Measurements from ENCODE around the gene LPO. TPM values are rescaled to one million over a fixed set of nuclear protein-coding genes. Genes with fewer than 3 reads are reported as not detected.

The LPO gene
- total and polyA plus RNA-seq, 2 donors from 2014 or later: not detected

GRCh38 chr17:58265902-58266875, 27.8 kb downstream of the LPO start:
- FAIRE-seq (no peak), DNase-seq (no peak)
- Histone ChIP-seq H3K4me3 (ENCODE audit: low read length in 3 of 3) (no peak overlapping the region), H3K9me3 (ENCODE audit: control insufficient read depth in 2 of 3, insufficient read depth in 1 of 3, low read length in 3 of 3) (no peaks in the 10 kb centered on the region), H3K27me3 (ENCODE audit: control insufficient read depth, insufficient read depth, low read length) (no peaks in the 10 kb centered on the region), H3K4me1 (ENCODE audit: control insufficient read depth in 2 of 3, insufficient read depth in 2 of 3, low read depth in 1 of 3, low read length in 3 of 3) (no peaks in the 10 kb centered on the region), H3K27ac (ENCODE audit: low read depth in 2 of 2, low read length in 2 of 2) (no peak overlapping the region), H3K9ac (ENCODE audit: low read length in 3 of 3) (no peak overlapping the region), H3K36me3 (ENCODE audit: control insufficient read depth in 2 of 3, insufficient read depth in 3 of 3, low read length in 3 of 3) (no peaks in the 10 kb centered on the region)
- intact Hi-C loops (cut with DNase I): no loop called here
- TF ChIP-seq, protein P1, sequence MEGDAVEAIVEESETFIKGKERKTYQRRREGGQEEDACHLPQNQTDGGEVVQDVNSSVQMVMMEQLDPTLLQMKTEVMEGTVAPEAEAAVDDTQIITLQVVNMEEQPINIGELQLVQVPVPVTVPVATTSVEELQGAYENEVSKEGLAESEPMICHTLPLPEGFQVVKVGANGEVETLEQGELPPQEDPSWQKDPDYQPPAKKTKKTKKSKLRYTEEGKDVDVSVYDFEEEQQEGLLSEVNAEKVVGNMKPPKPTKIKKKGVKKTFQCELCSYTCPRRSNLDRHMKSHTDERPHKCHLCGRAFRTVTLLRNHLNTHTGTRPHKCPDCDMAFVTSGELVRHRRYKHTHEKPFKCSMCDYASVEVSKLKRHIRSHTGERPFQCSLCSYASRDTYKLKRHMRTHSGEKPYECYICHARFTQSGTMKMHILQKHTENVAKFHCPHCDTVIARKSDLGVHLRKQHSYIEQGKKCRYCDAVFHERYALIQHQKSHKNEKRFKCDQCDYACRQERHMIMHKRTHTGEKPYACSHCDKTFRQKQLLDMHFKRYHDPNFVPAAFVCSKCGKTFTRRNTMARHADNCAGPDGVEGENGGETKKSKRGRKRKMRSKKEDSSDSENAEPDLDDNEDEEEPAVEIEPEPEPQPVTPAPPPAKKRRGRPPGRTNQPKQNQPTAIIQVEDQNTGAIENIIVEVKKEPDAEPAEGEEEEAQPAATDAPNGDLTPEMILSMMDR (IDR thresholded peaks at IDR 0.05; ENCODE audit: borderline replicate concordance, extremely low read depth, insufficient read depth): no peak

DNA sequence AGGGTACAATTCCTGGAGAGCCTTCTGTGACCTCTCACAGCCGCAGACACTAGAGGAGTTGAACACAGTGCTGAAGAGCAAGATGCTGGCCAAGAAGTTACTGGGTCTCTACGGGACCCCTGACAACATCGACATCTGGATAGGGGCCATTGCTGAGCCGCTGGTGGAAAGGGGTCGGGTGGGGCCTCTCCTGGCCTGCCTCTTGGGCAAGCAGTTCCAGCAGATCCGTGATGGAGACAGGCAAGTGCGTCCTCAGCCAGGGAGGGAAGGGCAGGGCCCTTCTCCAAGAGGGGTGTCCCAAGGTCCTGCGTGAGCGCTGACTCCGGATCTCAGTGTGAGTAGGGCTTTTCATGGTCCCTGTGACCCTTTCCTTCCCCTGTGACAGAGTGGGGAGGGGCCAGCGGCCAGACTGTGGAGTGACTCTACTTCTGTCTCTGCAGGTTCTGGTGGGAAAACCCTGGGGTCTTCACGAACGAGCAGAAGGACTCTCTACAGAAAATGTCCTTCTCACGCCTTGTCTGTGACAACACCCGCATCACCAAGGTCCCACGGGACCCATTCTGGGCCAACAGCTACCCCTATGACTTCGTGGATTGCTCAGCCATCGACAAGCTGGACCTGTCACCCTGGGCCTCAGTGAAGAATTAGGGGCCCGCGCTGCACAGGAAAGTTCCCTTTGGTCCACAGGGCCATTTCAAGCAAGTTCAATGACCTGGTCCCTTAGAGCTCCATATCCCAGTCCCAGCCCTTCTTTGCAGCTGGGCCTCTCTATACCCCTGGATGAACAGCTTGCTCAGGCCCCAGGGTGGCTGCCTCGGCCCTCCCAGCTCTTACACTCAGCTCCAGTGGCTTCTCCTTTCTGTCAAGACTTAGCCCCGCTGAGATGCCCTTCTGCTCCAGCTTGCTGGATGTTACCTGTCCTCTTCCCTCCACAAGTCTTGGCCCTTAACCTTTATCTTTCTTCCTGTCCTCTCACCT, 29.3 kb downstream of the LPO start:
- no peak overlapping the region for H3K4me3 ChIP-seq (ENCODE audit: low read length in 3 of 3)
- TF ChIP-seq, protein P1 (IDR thresholded peaks at IDR 0.05; ENCODE audit: borderline replicate concordance, extremely low read depth, insufficient read depth): no peak
- no peaks in the 10 kb centered on the region for H3K27me3 ChIP-seq (ENCODE audit: control insufficient read depth, insufficient read depth, low read length)
- FAIRE-seq (no peak), DNase-seq (no peak)
- no peaks in the 10 kb centered on the region for H3K9me3 ChIP-seq (ENCODE audit: control insufficient read depth in 2 of 3, insufficient read depth in 1 of 3, low read length in 3 of 3)
- H3K9ac ChIP-seq (ENCODE audit: low read length in 3 of 3): no peak overlapping the region
- intact Hi-C loops (cut with DNase I): no loop called here
- no peak overlapping the region for H3K27ac ChIP-seq (ENCODE audit: low read depth in 2 of 2, low read length in 2 of 2)
- no peaks in the 10 kb centered on the region for H3K36me3 ChIP-seq (ENCODE audit: control insufficient read depth in 2 of 3, insufficient read depth in 3 of 3, low read length in 3 of 3)
- H3K4me1 ChIP-seq (ENCODE audit: control insufficient read depth in 2 of 3, insufficient read depth in 2 of 3, low read depth in 1 of 3, low read length in 3 of 3): no peaks in the 10 kb centered on the region

GRCh38 chr17:58268326-58268725, 29.9 kb downstream of the LPO start:
- no peak for DNase-seq
- FAIRE-seq: no peak
- no peak overlapping the region for H3K9ac ChIP-seq (ENCODE audit: low read length in 3 of 3)

More at GRCh38 chr17:58268326-58268725, 29.9 kb downstream of the LPO start:
- intact Hi-C loops (cut with DNase I): no loop called here
- TF ChIP-seq, protein P1 (IDR thresholded peaks at IDR 0.05; ENCODE audit: borderline replicate concordance, extremely low read depth, insufficient read depth): no peak
- no peaks in the 10 kb centered on the region for H3K27me3 ChIP-seq (ENCODE audit: control insufficient read depth, insufficient read depth, low read length)
- H3K27ac ChIP-seq (ENCODE audit: low read depth in 2 of 2, low read length in 2 of 2): no peak overlapping the region
- no peak overlapping the region for H3K4me3 ChIP-seq (ENCODE audit: low read length in 3 of 3)
- H3K36me3 ChIP-seq (ENCODE audit: control insufficient read depth in 2 of 3, insufficient read depth in 3 of 3, low read length in 3 of 3): no peaks in the 10 kb centered on the region
- no peaks in the 10 kb centered on the region for H3K9me3 ChIP-seq (ENCODE audit: control insufficient read depth in 2 of 3, insufficient read depth in 1 of 3, low read length in 3 of 3)
- H3K4me1 ChIP-seq (ENCODE audit: control insufficient read depth in 2 of 3, insufficient read depth in 2 of 3, low read depth in 1 of 3, low read length in 3 of 3): no peaks in the 10 kb centered on the region

Data from kidney (tissue), 14 donors.